Measurements from ENCODE around the gene STIP1.

STIP1 gene

GRCh38 chr11:64176751-64177150 is 9.2 kb upstream of the STIP1 start:
- DNase-seq = no peak

GRCh38 chr11:64178203-64178602 is 7.8 kb upstream of the STIP1 start:
- no peak for TF ChIP-seq EZH2 (optimal IDR thresholded peaks at IDR 0.05; ENCODE audit: low read depth, low read length)
- no peak for TF ChIP-seq EZH2phosphoT487 (IDR thresholded peaks at IDR 0.05; ENCODE audit: low read length)
- TF ChIP-seq CTCF (IDR thresholded peaks at IDR 0.05; ENCODE audit: low read length) = no peak
- Histone ChIP-seq H3K9me3 (replicated peaks; ENCODE audit: insufficient read depth, low read length) (no peaks in the 10 kb centered on the region), H3K79me2 (ENCODE audit: low read length) (peaks cover 5% of the 10 kb centered on the region; the same call in 1 of the 2 replicates), H3K9ac (ENCODE audit: low read length) (no peak overlapping the region), H3K4me1 (ENCODE audit: low read length) (peaks cover 18% of the 10 kb centered on the region), H3F3A (ENCODE audit: insufficient read depth, low read length) (peaks cover 9% of the 10 kb centered on the region; the same call in 1 of the 2 replicates), H3K27ac (ENCODE audit: low read length) (no peak overlapping the region), H3K9me2 (replicated peaks; ENCODE audit: insufficient read depth, low read length) (no peaks in the 10 kb centered on the region), H3K36me3 (replicated peaks; ENCODE audit: insufficient read depth, low read length) (no peaks in the 10 kb centered on the region), H3K4me3 (ENCODE audit: low read length) (no peak overlapping the region), H3K4me2 (ENCODE audit: low read depth, low read length) (no peak overlapping the region), H4K20me1 (ENCODE audit: insufficient read depth, low read length) (no peaks in the 10 kb centered on the region), H3K27me3 (replicated peaks; ENCODE audit: insufficient read depth, low read length) (no peaks in the 10 kb centered on the region), H2AFZ (ENCODE audit: low read length) (no peak overlapping the region)
- no peak for DNase-seq

More at GRCh38 chr11:64176751-64177150, 9.2 kb upstream of the STIP1 start:
- H3K9me2 ChIP-seq (replicated peaks; ENCODE audit: insufficient read depth, low read length) = no peaks in the 10 kb centered on the region
- TF ChIP-seq EZH2 (optimal IDR thresholded peaks at IDR 0.05; ENCODE audit: low read depth, low read length) = no peak
- TF ChIP-seq EZH2phosphoT487 (IDR thresholded peaks at IDR 0.05; ENCODE audit: low read length) = no peak
- TF ChIP-seq CTCF (IDR thresholded peaks at IDR 0.05; ENCODE audit: low read length) = no peak
- 0 out of 2 replicates have a peak, but pooled peaks cover 4% of the 10 kb centered on the region for H3K79me2 ChIP-seq (ENCODE audit: low read length)
- no peak overlapping the region for H3K27ac ChIP-seq (ENCODE audit: low read length)
- H3K27me3 ChIP-seq (replicated peaks; ENCODE audit: insufficient read depth, low read length) = no peaks in the 10 kb centered on the region
- H4K20me1 ChIP-seq (ENCODE audit: insufficient read depth, low read length) = no peaks in the 10 kb centered on the region
- no peaks in the 10 kb centered on the region for H3K9me3 ChIP-seq (replicated peaks; ENCODE audit: insufficient read depth, low read length)
- no peak overlapping the region for H2AFZ ChIP-seq (ENCODE audit: low read length)
- no peaks in the 10 kb centered on the region for H3K36me3 ChIP-seq (replicated peaks; ENCODE audit: insufficient read depth, low read length)
- no peak overlapping the region for H3K4me3 ChIP-seq (ENCODE audit: low read length)
- no peak overlapping the region for H3K4me2 ChIP-seq (ENCODE audit: low read depth, low read length)
- H3K9ac ChIP-seq (ENCODE audit: low read length) = no peak overlapping the region
- H3K4me1 ChIP-seq (ENCODE audit: low read length) = peaks cover 14% of the 10 kb centered on the region
- peaks cover 6% of the 10 kb centered on the region; the same call in 1 of the 2 replicates for H3F3A ChIP-seq (ENCODE audit: insufficient read depth, low read length)

GRCh38 chr11:64178951-64179639 is 6.9 kb upstream of the STIP1 start:
- Histone ChIP-seq H2AFZ (ENCODE audit: low read length) (no peak overlapping the region), H3K36me3 (replicated peaks; ENCODE audit: insufficient read depth, low read length) (no peaks in the 10 kb centered on the region), H3K9me2 (replicated peaks; ENCODE audit: insufficient read depth, low read length) (no peaks in the 10 kb centered on the region), H4K20me1 (ENCODE audit: insufficient read depth, low read length) (no peaks in the 10 kb centered on the region), H3K9me3 (replicated peaks; ENCODE audit: insufficient read depth, low read length) (no peaks in the 10 kb centered on the region), H3K27ac (ENCODE audit: low read length) (no peak overlapping the region), H3K27me3 (replicated peaks; ENCODE audit: insufficient read depth, low read length) (no peaks in the 10 kb centered on the region), H3K4me2 (ENCODE audit: low read depth, low read length) (no peak overlapping the region), H3K4me3 (ENCODE audit: low read length) (no peak overlapping the region), H3K79me2 (ENCODE audit: low read length) (peaks cover 14% of the 10 kb centered on the region), H3K9ac (ENCODE audit: low read length) (no peak overlapping the region), H3F3A (ENCODE audit: insufficient read depth, low read length) (peaks cover 9% of the 10 kb centered on the region; the same call in 1 of the 2 replicates), H3K4me1 (ENCODE audit: low read length) (peaks cover 24% of the 10 kb centered on the region)
- no peak for DNase-seq
- no peak for TF ChIP-seq CTCF (IDR thresholded peaks at IDR 0.05; ENCODE audit: low read length)
- no peak for TF ChIP-seq EZH2 (optimal IDR thresholded peaks at IDR 0.05; ENCODE audit: low read depth, low read length)
- TF ChIP-seq EZH2phosphoT487 (IDR thresholded peaks at IDR 0.05; ENCODE audit: low read length) = no peak

Data from MM.1S (cell line).